Stimulated activated CD8-positive, alpha-beta memory T cell treated with anti-CD3 and anti-CD28 coated beads, Interleukin-7, amount 100 ng/mL, for 4 hours (primary cell): ENCODE measurements around the gene ZNF138.
"Not testable (repeated sequence)": the region's sequence is repeated elsewhere in the genome, so short reads cannot be mapped to it uniquely, and the experiment has no call there.

Experiments
- DNase-seq, 2 donors: peaks; one replicate each; pipeline ENCODE4 v3.0.0-alpha.2; 2020; ENCODE audit warnings: low read depth in 2 of 2

ZNF138 gene

GRCh38 chr7:64838691-64839090, 44.5 kb downstream of the ZNF138 start:
- no peak for DNase-seq

DNA sequence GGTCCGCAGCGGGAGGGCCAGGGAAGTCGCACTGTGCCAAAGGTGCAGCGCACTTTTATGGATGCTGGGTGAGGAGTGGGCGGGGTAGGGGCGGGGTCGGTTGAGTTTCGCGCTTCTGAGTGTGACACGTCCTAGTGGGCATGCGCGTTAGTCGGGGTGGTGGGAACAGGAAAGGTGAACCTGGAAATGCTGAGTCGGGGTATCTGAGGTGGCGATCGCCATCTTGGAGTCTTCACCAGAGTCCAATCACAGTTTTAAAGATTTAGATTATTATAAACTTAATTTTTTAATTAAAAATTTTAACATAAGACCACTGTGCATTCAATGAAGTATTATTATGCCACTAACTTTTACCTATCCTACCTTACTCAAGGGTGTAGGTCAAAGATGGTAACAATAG, 45.7 kb downstream of the ZNF138 start:
- peak in 1 of 2 donors; percentile 3 for DNase-seq

DNA sequence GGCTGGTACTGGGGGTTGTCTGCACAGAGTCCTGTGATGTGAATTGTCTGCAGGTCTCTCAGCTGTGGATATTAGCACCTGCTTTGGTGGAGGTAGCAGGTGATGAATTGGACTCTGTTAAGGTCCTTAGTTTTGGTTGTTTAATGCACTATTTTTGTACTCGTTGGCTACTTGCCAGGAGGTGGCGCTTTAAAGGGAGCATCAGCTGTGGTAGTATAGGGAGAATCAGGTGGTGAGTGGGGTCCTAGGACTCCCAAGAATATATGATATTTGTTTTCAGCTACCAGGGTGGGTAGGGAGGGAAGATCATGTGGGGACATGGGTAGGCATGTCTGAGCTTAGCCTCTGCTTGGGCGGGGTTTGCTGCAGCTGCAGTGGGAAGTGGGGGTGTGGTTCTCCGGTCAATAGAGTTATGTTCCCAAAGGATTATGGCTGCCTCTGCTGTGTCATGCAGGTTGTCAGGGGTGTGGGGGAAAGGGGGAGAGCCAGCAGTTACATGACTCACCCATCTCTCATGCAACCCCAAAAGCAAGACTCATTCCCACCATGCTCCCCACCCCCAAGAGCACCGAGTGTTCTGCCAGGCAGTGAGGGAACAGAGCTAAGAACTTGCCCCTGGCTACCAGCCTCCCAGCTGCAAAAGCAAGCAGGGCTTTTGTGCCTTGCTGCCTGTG, 55.2 kb downstream of the ZNF138 start:
- DNase-seq: no peak

DNA sequence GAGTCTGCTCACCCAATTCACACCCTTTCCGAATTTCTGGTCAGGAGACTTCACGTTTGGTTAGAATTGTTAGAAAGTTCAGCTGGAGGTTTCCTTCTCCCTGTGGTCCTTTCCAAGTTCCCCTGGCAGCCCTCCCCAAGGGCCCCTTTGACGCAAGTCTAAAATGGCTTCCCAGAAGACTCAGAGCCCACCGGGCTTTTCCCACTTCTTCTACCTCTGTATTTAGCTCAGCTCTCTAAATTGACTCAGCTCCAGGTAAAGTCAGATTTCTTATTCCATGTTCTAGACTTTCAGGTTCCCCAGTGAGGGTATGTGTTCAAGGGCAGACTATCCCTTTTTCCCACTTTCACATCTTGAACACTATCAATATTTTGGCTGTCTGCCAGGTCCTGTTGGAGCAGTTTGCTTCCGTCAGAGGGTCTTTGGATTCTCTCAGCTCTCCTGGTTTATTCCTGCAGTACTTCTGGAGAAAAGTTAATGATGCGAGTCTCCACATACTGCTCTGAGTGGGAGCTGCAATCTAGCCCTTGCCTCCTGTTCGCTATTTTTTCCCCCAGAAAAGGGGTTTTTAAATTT, 55.8 kb downstream of the ZNF138 start:
- no peak for DNase-seq

DNA sequence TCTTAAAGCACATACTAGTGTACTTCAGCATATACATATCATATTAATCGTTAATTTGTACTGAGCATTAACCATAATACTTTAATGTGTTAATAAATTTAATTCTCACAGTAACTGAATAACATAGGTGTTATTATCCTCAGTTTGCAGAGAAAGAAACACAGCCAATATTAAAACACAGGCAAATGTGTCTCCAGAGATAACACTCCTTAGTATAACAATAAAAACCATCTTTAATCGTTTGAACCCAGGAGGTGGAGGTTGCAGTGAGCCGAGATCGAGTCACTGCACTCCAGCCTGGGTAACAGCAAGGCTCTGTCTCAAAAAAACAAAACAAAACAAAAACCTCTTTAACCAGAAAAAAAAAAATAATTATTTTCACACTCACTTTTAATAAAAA, 59.5 kb downstream of the ZNF138 start:
- no peak for DNase-seq

GRCh38 chr7:64854969-64855368, 60.7 kb downstream of the ZNF138 start:
- no peak for DNase-seq

DNA sequence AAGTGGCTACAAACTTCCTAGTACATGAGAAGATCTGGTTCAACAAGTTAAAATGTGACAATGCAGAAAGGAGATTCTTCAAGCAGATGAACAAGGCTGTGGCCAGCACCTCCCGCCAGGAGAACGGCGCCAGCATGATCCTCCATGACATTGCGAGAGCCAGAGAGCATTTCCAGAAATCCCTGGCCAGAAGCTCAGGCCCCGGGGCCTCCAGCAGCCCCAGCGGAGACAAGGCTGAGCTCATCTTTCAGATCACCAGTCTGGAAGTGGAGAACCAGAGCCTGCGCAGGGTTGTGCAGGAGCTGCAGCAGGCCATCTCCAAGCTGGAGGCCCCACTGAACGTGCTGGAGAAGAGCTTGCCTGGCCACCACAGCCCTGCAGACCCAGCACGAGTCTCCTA, 68.8 kb downstream of the ZNF138 start:
- DNase-seq: no peak

DNA sequence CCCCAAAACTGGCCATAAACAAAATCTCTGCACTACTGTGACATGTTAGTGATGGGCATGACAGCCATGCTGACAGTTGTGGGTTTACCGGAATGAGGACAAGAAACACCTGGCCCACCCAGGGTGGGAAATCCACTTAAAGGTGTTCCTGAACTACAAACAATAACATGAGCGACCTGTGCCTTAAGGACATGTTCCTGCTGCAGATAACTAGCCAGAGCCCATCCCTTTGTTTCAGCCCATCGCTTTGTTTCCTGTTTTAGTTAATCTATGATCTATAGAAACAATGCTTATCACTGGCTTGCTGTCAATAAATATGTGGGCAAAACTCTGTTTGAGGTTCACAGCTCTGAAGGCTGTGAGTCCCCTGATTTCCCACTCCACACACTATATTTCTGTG, 69.3 kb downstream of the ZNF138 start:
- DNase-seq: not testable (repeated sequence)

DNA sequence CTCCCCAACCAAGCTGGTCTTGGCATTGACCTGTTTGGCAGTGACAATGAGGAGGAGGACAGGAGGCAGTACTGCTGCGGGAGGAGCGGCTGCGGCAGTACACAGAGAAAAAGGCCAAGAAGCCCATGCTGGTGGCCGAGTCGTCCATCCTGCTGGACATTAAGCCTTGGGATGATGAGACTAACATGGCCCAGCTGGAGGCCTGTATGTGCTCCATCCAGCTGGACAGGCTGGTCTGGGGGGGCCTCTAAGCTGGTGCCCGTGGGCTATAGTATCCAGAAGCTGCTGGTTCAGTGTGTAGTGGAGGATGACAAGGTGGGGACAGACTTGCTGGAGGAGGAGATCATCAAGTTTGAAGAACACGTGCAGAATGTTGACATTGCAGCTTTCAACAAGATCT, 69.7 kb downstream of the ZNF138 start:
- no peak for DNase-seq

GRCh38 chr7:64867863-64868440, 73.7 kb downstream of the ZNF138 start:
- no peak for DNase-seq

- DNase-seq: no peak
These were observed 74.3 kb downstream of the ZNF138 start for GRCh38 chr7:64868499-64868898.

DNA sequence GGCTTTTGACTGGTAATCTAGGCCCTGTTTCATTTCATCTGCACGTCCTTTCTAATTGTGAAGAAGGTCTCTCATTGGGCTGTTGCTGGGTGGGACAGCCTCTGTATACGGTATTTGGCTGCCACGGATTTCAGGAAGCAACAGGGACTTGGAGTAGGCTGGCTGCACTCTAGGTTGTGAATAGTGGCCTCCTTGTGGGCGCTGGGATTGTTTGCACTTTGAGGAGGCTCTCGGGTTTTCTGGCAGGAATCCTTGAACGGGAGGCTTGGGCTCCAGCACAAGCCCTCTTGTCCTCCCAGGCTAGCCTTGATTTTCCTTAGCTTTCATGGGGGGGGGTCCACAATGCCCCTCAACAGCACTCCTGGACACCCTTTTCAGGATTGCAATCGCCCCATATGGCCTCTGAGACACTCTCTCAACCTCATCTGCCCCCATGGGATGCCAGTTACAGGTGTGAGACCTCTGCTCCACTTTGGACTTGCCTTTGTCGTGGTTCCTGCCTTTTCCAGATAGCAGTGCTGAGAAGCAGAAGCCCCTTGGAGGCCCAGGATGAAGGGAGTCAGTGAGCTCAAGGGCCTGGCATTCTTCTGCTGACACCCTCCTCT, 75.0 kb downstream of the ZNF138 start:
- no peak for DNase-seq

- no peak for DNase-seq
These were observed 75.8 kb downstream of the ZNF138 start for GRCh38 chr7:64869912-64870562.

- no peak for DNase-seq
These were observed 76.4 kb downstream of the ZNF138 start for GRCh38 chr7:64870656-64871055.

- DNase-seq: no peak
These were observed 77.5 kb downstream of the ZNF138 start for GRCh38 chr7:64871761-64872160.

DNA sequence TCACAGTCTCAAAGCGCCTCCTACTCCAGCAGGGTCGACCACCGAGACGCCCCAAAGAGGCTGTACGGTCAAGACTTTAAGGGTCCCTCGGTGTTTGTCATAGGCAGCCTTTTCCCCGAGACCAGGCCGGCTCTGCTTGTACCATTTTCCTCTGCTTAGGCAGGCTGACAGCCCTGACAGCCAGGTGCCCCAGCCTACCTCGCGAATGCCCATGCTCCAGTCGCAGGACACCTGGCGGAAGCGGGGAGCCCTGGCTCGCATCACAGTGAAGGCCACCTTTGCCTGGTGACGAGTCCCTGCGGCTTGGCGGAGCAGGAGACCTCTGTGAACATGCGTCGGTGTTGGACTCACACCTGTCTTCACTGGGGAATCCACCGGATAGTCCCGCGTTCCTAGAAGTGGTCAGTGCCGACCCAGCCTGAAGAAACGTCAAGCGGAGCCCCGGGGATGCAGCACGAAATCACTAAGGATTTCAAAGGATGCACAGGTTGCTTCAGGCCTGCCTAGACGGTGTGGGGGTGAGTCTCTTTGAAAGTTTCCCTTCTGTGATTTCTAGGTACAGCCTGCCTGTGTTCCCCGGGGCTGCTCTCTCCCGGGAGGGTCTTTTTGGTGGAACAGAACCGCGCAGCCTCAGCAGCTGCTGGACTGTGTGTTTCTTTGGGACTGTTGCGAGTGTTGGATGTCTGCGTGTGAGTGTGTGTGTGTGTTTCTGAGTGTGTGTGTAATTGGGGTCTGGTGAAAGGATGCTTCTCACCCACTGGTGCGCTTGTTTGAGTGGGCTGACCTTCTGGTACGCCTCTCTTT, 78.3 kb downstream of the ZNF138 start:
- DNase-seq: no peak

GRCh38 chr7:64873155-64873500, 78.9 kb downstream of the ZNF138 start:
- DNase-seq: no peak

GRCh38 chr7:64873517-64873916, 79.3 kb downstream of the ZNF138 start:
- DNase-seq: no peak

GRCh38 chr7:64874114-64874513, 79.9 kb downstream of the ZNF138 start:
- no peak for DNase-seq

- no peak for DNase-seq
These were observed 80.5 kb downstream of the ZNF138 start for GRCh38 chr7:64874562-64875250.

DNA sequence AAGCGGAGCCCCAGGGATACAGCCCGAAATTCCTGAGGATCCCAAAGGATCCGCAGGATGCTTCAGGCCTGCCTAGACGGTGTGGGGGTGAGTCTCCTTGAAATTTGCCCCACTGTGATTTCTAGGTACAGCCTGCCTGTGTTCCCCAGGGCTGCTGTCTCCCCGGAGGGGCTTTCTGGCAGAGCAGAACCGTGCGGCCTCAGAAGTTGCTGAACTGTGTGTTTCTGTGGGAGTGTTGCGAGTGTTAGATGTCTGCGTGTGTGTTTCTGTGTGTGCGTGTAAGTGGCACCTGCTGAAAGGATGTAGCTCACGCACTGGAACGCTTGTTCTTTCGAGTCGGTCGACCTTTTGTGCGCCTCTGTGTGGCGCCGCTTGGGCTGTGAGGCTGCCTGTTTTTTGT, 81.0 kb downstream of the ZNF138 start:
- DNase-seq: no peak
